NCI-H2196 treated with DMSO at 0.1 percent for 48 hours (cell line): Measurements from ENCODE around the gene FBLIM1.

Source experiments
- DNase-seq: peaks from one replicate; lab custom pipeline; 2025; ENCODE audit not compliant: unreplicated experiment; lab: John Stamatoyannopoulos, UW

The FBLIM1 gene

DNA sequence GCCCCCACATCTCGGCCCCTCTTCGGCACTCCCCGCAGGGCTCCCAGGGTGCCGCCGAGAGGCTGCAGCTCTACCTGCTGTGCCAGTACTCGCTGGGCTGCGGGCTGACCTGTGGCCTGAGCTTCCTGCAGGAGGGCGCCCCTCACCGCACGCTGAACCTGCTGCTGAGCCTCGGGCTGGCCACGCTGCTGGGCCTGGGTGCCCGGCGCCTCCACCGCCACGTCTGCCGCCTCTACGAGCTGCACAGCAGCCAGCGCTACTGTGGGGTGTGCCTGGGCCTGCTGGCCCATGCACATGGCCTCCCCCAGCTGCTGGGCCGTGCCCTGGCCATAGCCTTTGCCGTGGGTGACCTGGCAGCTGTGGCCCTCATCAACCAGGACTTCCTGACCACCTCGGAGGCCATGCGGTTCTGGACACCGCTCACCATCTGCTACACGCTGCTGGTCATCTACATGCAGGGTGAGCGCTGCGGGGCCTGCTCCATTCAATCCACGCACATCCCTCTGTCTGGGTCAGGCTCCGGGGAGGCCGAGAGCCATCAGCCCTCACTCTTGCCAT, 14.4 kb upstream of the FBLIM1 start:
- no peak for DNase-seq

DNA sequence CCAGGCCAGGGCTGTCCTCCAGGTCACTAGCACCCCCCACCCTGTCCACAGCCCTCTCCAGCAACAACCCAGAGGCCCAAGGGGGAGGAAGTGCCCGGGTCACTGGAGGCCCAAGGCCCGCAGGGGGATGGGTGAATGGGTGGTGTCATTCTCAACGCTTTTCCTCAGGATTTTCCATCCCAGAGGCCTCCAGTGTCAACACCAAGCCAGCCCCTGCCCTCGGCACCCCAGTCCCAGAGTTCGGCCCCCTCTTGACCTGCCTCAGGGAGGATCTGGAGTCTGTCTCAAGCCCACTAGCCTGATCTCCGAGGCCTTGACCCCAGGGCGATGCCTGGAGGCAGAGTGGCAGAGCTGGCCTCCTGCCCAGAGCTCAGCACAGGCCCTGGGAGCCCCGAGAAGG, 11.2 kb upstream of the FBLIM1 start:
- no peak for DNase-seq

DNA sequence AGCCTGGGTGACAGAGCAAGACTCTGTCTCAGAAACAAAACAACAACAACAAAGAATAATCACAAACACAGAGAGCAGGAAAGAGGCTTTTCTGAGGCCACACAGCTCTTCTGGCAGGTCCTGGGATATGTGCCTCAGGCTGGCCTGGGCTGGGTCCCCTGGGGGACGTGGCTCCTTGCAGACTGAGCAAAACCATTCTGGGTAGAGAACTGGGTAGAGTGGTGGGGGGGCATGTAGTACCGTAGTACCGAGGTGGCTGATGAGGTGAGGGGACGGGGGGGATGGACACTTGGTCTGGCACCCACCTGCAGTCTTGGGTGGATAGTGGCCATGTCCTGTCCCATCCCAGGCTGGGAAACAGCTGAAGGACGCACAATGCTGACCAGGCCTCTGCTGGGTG, 10.3 kb upstream of the FBLIM1 start:
- DNase-seq = no peak

DNA sequence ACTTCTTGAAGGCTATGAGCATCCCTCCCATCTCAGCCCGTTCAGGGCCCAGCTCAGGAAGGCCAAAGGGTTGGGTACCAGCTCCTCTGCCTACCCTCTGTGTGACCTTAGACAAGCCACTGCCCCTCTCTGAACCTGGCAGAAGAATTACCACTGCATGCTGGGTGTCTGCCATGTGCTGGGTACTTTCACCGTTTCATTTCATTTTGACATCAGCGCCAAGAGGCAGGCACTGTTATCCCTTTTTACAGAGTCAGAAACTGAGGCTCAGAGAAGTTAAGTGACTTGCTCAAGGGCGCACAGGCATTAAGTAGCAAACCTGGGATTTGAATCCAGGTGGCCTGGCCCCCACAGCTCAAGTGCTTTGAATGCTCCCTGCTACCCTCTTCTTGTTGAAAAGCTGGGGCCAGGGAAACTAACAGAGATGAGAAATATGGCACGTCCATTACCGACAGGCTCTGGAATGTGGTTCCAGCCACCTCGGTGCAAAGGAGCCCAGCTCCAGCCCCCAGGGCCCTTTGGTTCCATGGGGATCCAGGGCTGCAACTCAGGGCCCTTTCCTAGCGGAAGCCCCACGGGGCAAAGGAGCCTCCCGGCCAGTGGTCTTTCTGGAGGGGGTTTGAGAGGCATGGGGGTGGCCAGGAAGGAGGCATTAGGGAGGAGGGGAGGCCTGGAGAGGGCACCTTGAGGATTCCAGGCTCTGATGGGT, 9.8 kb upstream of the FBLIM1 start:
- DNase-seq = no peak

DNA sequence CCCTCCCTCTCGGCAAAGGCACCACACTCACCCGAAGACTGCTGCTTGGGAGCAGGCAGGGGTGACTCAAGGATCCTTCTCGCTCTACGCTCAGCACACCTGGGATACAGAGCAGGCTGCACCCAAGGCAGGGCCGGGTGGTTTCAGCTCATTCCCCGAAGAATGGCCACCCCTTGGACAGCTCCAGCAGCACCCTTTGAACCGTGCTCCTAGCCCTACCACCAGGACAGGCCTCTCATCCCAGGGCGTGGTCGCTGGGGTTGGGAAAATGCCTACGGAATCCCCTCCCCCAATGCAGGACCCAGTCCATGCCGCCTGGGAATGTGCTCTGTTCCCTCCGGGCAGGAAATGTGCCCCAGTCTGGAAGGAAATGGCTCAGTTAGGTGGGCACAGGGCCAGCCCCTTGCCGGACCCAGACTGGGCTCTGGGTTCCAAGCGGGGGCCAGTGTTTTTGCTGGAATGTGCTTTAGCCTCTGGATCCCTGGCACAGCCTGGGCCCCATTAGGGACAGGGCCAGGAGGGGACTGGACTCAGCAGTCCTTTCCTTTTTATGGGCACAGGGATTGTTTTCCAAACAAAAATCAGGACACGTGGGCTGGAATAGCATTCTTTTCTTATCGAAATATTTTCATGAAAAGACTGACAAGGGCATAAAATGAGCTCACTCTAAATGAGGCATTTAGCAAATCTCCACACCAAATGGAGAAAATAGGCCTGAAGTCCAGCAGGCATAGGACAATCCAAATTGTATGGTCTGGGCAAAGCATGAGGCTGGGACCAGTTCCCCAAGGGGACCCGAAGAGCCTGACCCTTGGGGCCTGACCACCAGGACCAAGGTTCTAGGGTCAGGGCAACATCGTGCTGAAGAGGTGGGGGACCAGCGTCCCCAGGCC, 8.9 kb upstream of the FBLIM1 start:
- DNase-seq = no peak

DNA sequence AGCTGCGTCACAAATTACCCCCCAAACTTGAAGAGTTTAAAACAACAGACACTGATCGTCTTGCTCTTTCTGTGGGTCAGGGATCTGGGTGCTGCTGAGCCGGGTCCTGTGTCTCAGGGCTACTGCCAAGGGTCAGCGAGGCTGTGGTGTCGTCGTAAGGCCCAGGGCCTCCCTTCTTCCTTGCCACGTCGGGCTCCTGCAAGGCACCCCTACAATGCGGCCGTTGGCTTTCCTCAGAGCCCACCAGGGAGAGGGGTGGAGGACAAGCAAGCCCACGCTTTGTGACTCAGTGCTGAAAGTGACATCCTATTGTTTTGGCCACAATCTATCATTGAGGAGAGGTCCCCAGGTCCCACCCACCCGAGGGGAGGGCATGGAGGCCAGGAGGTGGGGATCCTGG, 7.7 kb upstream of the FBLIM1 start:
- DNase-seq = no peak

DNA sequence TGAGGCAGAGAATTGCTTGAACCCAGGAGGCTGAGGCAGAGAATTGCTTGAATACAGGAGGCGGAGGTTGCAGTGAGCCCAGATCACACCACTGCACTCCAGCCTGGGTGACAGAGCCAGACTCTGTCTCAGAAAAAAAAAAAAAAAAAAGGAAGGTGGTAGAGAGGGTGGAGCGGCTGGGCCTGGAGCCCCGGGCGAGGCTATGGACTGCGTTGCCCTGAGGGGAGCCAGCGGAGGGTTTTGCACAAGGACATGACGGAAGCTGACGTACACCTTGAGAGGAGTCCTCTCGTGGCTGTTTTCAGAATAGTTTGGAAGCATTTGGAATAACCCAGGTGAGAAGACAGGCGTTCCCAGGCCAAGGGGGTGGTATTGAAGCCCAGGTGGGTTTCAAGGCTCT, 6.9 kb upstream of the FBLIM1 start:
- no peak for DNase-seq

DNA sequence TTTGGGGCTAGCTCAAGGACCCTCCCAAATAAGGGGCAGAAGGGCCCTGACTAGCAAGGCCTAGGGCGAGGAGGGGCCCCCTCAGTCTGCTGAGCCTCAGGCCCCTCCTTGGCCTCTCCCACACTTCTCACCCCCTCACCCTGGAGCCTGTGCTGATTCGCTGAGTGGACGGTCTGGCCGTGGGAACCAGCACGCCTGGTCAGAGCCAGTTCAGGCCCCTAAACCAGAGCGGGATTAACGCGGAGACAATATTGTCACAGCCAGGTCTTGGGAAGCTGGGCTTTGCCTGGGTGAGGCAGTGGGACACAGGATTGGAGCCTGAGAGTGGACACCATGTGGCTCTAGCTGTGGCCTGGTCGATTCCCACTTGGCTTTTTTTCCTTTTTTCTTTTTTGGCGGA, 4.8 kb upstream of the FBLIM1 start:
- DNase-seq = no peak

DNA sequence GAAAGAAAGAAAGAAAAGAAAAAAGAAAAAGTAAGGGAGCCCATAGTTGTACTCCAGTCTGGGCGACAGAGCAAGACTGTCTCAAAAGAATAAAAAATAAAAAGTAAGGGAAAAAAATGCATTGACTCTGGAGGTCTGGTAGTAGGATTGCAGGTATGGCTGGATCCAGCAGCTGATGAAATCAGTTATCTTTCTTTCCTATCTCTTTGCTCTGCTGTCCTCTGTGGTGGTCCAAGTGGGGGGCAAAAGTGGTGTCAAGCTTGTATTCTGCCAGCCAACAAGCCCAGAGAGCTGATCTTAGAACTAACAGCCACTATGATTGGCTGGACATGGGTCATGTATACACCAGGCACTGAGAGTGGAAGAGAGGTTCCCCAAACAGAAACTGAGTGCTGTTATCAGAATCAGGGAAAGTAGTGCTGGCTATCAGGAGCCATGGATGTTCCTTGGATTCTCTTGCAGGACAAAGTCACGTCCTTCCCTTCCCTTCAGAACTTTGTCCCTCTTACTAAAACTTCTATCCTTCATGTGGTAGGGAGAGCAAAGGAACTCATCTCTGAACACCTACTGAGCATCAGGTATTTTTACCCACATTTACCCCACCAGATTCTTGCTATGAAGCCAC, 3.5 kb upstream of the FBLIM1 start:
- no peak for DNase-seq

DNA sequence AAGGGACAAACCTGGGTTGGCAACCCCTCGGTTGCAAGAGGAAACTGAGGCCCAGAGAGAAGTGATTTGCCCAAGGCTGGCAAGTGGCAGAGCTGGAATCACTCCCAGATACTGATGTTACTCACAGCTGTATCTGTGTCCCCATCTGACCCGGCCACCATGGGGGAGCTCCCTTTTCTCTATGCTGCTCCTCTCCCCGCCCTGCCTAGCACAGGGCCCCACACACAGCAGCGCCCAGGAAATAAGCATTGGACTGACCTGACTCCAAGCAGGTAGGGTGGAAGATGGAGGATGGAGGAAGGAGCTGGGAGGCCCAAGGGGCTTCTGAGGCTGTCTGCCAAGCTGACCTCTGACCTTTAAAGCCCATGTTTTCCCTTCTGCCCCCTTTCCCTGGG, 3.0 kb upstream of the FBLIM1 start:
- DNase-seq = no peak

DNA sequence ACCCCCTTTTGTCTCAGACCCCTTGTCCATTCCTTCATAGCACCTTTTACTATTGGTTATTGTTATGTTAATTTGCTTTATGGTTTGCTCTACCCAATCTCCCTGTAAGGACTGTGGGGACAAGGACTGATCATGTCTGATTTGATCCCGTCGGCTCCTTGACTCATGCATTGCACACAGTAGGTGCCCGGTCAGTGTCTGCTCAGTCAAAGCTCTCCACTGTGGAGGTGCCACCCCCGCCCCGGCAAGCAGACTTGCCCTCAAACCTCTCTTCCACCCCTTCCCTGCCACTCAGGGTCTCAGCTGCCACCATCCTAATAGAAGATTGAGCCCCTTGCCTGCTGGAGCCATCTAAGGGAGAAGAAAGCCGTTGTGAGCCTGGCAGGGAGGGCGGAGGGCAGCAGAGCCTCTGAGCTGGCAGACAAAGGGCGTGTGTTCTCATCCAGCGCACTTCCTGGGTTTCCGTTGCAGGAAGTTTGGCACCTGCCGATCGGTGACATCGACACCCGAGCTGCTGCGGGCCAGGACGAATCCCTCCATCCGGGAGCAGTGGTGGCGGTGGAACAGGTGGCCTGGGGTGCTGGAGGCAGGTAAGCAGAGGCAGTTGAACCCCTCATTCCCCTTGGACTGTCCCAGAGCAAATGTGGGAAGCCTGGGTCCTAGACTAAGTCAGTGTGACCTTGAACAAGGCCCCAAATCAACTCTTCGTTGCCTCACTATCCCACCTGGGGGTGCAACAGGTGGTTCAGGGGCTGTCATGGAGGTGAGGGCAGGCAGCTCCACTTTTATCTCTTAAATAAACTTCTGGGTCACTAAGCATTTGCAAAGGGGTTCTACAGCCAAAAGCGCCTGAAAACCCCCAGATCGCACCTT, 2.2 kb upstream of the FBLIM1 start:
- peak; percentile 89 for DNase-seq

DNA sequence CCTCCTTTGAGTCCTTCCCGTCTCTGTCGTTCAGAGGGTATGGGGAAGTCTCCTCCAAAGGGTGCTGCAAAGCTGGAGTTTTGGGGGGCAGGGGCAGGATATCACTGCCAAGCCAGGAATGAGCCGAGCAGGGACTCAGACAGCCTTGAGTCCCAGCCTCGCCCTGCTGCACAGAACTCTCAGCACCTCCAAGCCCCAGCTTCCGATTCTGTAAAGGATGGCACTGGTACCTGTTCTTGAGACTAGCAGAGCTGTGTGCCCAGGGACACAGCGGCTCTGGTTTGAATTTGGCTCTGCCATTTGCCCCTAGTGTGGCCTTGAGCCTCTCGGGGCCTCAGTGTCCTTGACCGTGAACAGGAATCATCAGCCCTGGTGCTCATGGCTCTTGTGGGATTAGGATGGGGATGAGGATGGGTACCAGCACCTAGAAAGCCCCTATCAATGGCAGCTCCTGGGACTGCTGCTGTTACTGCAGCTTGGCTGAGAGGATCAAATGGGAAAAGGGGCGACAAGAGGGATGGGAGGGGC, 1.5 kb upstream of the FBLIM1 start:
- DNase-seq = no peak

DNA sequence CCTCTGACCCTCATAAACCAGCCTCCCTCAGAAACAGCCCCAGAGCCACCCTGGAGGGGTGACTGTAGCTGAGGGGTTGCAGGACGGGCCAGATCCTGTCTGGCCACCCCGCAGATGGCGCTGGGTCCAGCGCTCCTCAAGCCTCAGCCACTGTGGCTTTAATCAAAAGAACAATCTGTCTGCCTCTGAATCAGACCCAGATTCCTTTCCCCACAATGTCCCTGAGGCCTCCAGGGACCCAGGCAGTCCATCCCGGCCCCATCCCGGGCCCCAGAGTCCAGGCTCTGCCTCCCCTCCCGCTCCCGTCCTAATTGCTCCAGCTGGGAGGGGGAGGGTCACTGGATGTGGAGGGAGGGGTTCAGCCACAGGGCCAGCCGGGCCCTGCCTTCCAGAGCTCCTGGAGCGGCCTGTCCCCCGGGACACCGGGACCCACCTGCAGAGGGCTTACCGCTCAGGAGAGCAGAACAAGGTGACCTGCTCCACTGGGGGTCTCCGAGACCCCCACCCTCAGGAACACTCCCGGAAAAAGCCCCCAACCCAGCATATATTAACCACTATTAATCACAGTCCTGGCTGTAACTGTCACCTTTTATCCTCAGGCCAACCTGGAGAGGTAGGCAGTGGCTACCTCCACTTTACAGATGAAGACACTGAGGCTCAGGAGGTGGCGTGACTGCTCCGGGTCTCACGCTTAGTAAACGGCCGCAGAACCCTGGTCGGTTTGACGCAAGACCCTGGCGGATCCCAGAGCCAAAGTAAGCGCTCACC, 836 bp upstream of the FBLIM1 start:
- no peak for DNase-seq

DNA sequence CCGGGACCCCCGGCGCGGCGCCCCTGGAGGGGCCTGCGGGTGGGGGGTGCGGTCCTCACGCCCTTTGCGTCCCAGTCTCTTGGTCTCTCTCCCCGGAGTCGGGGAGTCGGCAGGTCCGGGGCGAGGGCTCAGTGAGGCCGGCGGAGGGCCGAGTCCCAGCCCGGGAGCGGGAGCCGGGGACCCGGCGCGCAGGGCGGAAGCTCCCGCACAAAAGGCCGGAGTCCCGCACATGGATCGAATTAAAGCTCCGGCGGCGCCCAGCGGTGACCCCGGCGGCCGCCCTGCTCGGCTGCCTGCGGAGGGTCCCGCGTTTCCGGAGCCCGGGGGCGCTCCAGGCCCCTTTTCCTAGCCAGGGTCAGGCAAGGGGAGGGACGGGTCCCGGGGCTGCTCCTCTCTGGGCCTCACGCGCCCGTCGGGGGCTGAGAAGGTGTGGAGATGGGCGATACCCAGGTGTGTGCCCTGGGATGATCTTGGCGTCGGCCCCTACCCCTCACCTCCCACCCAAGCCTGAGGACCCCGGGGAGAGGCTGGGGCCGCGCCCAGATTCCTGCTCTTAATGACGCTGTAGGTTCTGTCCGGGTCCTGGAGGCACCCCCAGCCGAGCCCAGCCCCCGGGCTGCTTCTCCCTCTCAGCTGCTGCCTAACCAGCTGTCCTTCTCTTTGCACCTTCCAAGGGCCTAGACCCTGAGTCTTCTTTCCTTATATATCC, 512 bp downstream of the FBLIM1 start:
- no peak for DNase-seq

DNA sequence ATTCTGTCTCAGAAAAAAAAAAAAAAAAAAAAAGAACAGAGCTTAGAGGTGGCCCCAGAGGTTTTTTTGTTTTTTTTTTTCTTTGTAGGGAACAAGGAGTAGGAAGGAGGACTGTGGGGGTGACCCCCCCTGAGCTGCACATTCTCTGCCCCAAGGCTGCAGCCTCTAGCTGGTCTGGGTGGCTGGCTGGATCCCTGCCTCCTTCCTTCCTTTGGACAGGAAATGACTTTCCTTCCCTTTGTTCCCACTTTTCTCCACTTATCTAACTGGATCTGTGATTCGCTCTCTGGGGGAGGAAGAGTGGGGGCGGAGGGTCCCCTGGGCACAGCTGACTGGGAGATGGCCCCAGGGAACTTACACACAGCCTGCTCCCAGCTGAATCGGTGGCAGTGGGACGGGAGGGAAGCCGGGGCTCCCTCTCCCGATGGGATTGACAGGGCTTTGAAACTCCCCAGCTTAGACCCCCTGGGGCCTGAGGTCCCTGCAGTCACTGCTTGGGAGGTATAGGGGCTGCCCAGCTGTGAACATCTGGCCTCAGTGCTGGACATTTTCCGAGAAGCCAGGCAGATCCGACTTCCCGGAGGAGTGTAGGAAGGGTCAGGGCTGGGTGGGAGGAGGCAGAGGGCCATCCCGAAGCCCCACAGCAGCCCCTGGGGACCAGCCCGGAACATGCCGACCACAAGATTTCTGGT, 2.1 kb downstream of the FBLIM1 start:
- no peak for DNase-seq

DNA sequence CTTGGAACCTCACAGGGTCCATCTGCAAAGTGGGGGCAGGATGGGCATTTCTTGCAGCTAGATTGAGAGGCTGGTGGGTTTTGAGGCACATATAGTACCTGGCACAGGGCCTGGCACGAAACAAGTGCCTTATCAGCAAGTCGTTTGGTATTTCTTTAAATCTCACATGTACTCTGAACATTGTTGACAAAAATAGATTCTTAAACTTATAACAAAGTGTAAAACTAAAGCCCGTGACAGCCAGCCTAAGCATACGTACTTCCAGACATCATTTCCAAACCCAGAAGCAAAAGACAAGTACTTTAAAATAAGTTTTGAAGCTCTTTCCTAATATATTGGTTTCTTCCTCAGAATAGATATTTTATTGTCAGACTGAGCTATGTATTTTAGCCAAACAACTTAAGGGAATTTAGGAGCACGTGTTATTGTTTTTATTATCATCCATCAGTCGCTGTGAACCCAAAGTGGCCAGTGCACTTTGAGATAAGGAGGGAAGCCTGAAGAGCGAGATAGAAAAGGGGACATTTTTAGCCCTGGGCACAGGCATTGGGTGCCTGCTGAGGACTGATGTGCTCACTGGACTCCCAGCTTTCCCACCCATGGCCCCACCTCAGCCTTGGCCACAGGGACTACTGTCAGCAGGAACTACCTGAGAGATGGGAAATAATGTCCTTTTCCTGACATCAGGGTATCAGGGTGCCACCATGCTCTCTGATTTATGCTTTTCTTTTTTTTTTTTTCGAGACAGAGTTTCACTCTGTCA, 3.0 kb downstream of the FBLIM1 start:
- no peak for DNase-seq

DNA sequence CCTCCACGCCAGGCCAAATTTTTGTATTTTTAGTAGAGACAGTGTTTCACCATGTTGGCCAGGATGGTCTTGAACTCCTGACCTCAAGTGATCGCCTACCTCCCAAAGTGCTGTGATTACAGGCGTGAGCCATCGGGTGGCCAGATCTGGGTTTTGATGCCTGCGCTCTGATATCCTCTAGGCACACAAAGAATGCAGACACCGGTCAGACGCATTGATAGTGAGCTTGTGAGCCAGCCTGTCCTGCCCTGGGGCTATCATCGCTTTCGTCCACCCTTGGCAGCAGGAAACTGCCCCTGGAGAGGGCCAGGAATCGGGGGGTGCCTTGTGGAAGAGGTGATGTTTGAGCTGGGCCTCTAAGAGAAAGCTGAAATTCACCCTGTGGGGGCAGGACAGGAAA, 4.0 kb downstream of the FBLIM1 start:
- no peak for DNase-seq

DNA sequence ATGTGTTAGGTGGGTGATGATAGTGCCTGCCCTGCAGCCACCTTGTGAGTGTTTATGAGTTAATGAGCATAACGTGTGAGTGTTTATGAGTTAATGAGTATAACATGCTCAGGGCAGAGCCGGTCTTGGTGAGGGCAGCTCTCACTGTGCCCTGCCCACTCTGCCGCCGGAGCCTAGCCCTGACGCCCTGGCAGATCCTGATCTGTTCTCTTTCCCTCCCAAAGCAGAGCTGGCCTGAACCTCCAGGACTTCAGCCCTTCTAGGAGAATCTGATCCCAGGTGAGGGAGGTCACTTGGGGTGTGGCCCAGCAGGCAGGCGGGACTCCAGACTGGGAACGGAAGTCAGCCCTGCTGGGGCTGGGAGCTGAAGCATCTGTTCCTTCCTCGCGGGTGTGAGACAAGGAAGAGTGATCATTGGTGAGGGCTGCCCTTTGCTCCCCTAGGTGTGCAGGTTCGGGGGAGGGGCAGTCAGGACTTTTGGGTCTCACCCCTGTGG, 5.7 kb downstream of the FBLIM1 start:
- no peak for DNase-seq
